Caco-2 (cell line): ENCODE measurements around the gene LMX1B. TPM values are rescaled to one million over a fixed set of nuclear protein-coding genes. Genes with fewer than 3 reads are reported as not detected.

Experiments used
- BruUV-seq: library from RNA; stranded (reverse); fragments of 400-500 nt; replicated peaks from 2 replicates; lab custom pipeline; 2021; lab: Mats Ljungman, UMichigan
- CTCF ChIA-PET: fragments of 300-600 bp; sonication (Branson Sonifier 250); formaldehyde crosslinking; loops from one replicate; lab custom pipeline; 2022; ENCODE audit warnings: antibody characterized with exemption; lab: Charles Lee
- POLR2A ChIA-PET: fragments of 300-600 bp; sonication (Branson Sonifier 250); formaldehyde crosslinking; loops from one replicate; lab custom pipeline; 2022; ENCODE audit warnings: antibody characterized with exemption; lab: Charles Lee
- DNase-seq, 2 experiments: peaks; one replicate each; pipeline versions ENCODE4 v3.0.0 to v3.0.0-alpha.2; 2020 to 2022
- H3K27me3 ChIP-seq: replicated peaks from 2 replicates; pipeline ENCODE4 v1.6.0; 2011; ENCODE audit warnings: low read length; ENCODE audit not compliant: control insufficient read depth, insufficient read depth
- H3K36me3 ChIP-seq: 2 replicates; pipeline ENCODE4 v1.5.1; 2011; ENCODE audit warnings: low read length; ENCODE audit not compliant: control insufficient read depth, insufficient read depth
- H3K4me1 ChIP-seq: fragments of 250-450 bp; sonication (Bioruptor Pico); 2 replicates; pipeline ENCODE4 v1.5.1; 2020; ENCODE audit warnings: mild to moderate bottlenecking
- H3K4me3 ChIP-seq: 2 replicates; pipeline ENCODE4 v1.5.1; 2011; ENCODE audit warnings: low read depth, mild to moderate bottlenecking, control low read depth, low read length
- H3K9me3 ChIP-seq: fragments of 250-450 bp; sonication (Bioruptor Pico); 2 replicates; pipeline ENCODE4 v1.5.1; 2020; ENCODE audit warnings: mild to moderate bottlenecking, moderate library complexity
- H3K27ac Mint-ChIP-seq: one replicate; pipeline ENCODE4 v1.8.0; 2022; ENCODE audit warnings: mixed read lengths; ENCODE audit not compliant: unreplicated experiment
- H3K27me3 Mint-ChIP-seq: one replicate; pipeline ENCODE4 v1.8.0; 2022; ENCODE audit warnings: mixed read lengths; ENCODE audit not compliant: insufficient read depth, unreplicated experiment
- H3K36me3 Mint-ChIP-seq: one replicate; pipeline ENCODE4 v1.8.0; 2022; ENCODE audit warnings: mild to moderate bottlenecking, mixed read lengths; ENCODE audit not compliant: insufficient read depth, unreplicated experiment
- H3K4me1 Mint-ChIP-seq: one replicate; pipeline ENCODE4 v1.8.0; 2022; ENCODE audit warnings: low read depth, mixed read lengths; ENCODE audit not compliant: unreplicated experiment
- H3K4me3 Mint-ChIP-seq: one replicate; pipeline ENCODE4 v1.8.0; 2022; ENCODE audit warnings: mild to moderate bottlenecking, moderate library complexity, mixed read lengths; ENCODE audit not compliant: unreplicated experiment
- H3K9me3 Mint-ChIP-seq: one replicate; pipeline ENCODE4 v1.8.0; 2022; ENCODE audit warnings: mixed read lengths; ENCODE audit not compliant: unreplicated experiment
- intact Hi-C: fragments of 100-400 bp; cut with micrococcal nuclease; formaldehyde crosslinking; loops from one replicate; pipeline ENCODE4 v1.10.0; 2022; ENCODE audit not compliant: unreplicated experiment
- total RNA-seq: library from RNA; stranded (reverse); gene quantifications from 2 replicates; pipeline ENCODE4 v1.2.3, GENCODE V29; 2022
- TF ChIP-seq, protein P1 (sequence below), 2 experiments: fragments of 200-600 bp in 1 of 2; IDR thresholded peaks; 1 replicate in 1 of 2; 2 replicates in 1 of 2; pipeline versions ENCODE4 v1.5.1 to v1.8.0; 2011 to 2022; ENCODE audit warnings: antibody characterized with exemption in 1 of 2, control low read depth in 1 of 2, inconsistent platforms in 1 of 2, low read depth in 1 of 2, low read length in 1 of 2, mild to moderate bottlenecking in 1 of 2, moderate library complexity in 1 of 2; ENCODE audit not compliant: insufficient read depth in 1 of 2, severe bottlenecking in 1 of 2, unreplicated experiment in 1 of 2

Gene LMX1B
- total RNA-seq, 1 experiment from 2014 or later, result 17.0 TPM

DNA sequence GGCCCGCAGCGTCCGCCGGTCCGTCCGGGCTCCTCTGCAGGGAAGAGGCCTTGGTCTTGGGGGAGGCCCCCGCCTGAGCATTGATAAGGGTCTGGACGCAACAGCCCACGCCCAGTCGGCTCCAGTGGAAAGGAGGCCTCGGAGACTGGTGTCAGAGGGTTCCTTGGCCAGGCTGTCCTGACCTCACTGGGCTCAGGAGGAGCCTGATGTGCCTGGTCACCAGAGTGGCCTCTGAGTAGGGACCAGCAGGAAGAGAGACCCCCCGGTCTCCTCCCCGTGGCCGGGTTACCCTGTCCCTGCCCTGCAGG is 13.2 kb downstream of the LMX1B start:
- no peaks in the 10 kb centered on the region for H3K9me3 ChIP-seq
- BruUV-seq, result no TSS peak
- intact Hi-C loops, result no loop called here
- no peak for DNase-seq
- peaks cover 12% of the 10 kb centered on the region for H3K4me1 ChIP-seq
- CTCF ChIA-PET, result no interaction called here
- H3K9me3 Mint-ChIP-seq, result no peaks in the 10 kb centered on the region
- TF ChIP-seq, protein P1, sequence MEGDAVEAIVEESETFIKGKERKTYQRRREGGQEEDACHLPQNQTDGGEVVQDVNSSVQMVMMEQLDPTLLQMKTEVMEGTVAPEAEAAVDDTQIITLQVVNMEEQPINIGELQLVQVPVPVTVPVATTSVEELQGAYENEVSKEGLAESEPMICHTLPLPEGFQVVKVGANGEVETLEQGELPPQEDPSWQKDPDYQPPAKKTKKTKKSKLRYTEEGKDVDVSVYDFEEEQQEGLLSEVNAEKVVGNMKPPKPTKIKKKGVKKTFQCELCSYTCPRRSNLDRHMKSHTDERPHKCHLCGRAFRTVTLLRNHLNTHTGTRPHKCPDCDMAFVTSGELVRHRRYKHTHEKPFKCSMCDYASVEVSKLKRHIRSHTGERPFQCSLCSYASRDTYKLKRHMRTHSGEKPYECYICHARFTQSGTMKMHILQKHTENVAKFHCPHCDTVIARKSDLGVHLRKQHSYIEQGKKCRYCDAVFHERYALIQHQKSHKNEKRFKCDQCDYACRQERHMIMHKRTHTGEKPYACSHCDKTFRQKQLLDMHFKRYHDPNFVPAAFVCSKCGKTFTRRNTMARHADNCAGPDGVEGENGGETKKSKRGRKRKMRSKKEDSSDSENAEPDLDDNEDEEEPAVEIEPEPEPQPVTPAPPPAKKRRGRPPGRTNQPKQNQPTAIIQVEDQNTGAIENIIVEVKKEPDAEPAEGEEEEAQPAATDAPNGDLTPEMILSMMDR (IDR thresholded peaks at IDR 0.05; ENCODE audit: insufficient read depth in 1 of 2, low read depth in 1 of 2, low read length in 1 of 2, severe bottlenecking in 1 of 2, unreplicated experiment in 1 of 2), result no peak
- no peak overlapping the region for H3K4me3 Mint-ChIP-seq
- no peak overlapping the region for H3K27ac Mint-ChIP-seq
- no peak overlapping the region for H3K4me3 ChIP-seq
- H3K36me3 ChIP-seq, result no peaks in the 10 kb centered on the region
- H3K27me3 ChIP-seq, result no peaks in the 10 kb centered on the region
- peaks cover 8% of the 10 kb centered on the region for H3K4me1 Mint-ChIP-seq
- no peaks in the 10 kb centered on the region for H3K27me3 Mint-ChIP-seq
- POLR2A ChIA-PET, result no interaction called here
- H3K36me3 Mint-ChIP-seq, result peaks cover 6% of the 10 kb centered on the region

DNA sequence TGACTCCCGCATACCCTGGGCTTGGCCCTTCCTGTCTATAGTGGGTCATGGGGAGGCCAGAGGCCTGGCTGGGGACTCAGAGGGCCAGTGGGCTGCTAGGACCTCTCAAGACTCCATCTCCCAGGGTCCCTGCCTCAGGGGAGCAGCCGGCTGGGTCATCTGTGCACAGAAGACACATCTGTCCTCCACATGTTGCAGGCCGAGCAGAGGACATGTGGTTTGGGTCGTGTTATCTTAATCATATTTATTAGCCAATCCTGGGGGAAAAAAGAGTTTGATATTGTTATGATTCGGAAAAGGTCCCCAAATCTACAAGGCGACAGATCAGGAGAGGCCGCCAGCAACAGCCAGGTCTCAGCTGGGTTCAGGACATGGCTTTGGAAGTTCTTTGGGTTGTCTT is 14.4 kb downstream of the LMX1B start:
- no TSS peak for BruUV-seq

DNA sequence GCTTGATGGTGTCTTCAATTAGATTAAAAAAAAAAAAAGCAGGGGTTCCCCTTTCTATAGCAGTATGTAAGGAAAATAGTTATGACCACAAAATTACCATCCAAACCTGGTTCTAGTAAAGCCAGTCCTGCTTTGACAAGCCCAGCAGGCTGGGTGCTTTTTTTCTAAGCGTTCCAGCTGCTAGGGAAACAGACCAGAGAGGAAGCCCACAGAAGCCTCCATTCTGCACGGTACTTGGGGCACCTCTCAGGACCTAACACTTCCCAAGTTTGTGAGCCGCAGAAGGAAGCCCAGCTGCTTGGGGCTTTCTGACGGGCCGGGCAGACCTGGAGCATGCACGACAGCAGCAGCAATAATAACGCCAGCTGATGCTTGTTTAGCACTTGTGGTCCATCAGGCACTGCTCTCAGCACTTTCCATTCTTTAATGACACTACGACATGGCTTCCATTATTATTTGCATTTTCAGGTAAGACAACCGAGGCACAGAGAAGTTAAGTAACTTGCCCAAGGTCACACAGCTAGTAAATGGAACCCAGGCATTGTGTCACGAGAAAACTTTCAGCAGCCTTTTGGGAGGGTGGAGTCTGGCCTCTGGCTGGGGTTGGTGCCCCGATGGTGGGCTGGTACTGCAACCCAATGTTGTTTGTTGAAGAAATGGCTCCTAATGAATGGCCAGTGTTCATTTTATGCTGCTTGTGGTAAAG is 15.4 kb downstream of the LMX1B start:
- Mint-ChIP-seq H3K9me3 (no peaks in the 10 kb centered on the region), H3K4me3 (no peak overlapping the region), H3K4me1 (peaks cover 12% of the 10 kb centered on the region), H3K36me3 (peaks cover 6% of the 10 kb centered on the region), H3K27ac (no peak overlapping the region), H3K27me3 (no peaks in the 10 kb centered on the region)
- H3K9me3 ChIP-seq, result no peaks in the 10 kb centered on the region
- no peaks in the 10 kb centered on the region for H3K27me3 ChIP-seq
- BruUV-seq, result no TSS peak
- H3K36me3 ChIP-seq, result no peaks in the 10 kb centered on the region
- intact Hi-C loops, result no loop called here
- ChIA-PET CTCF (interaction anchor here (0.5 to 1.0 kb wide), 3 partner anchors 62 to 1543 kb away, joined by 3 to 6 read pairs (median 5); no protein-coding TSS in a partner anchor), POLR2A (no interaction called here)
- TF ChIP-seq, protein P1 (IDR thresholded peaks at IDR 0.05; ENCODE audit: insufficient read depth in 1 of 2, low read depth in 1 of 2, low read length in 1 of 2, severe bottlenecking in 1 of 2, unreplicated experiment in 1 of 2), result no peak
- H3K4me1 ChIP-seq, result peaks cover 19% of the 10 kb centered on the region
- H3K4me3 ChIP-seq, result no peak overlapping the region
- no peak for DNase-seq

More for the DNA sequence above, 14.4 kb downstream of the LMX1B start:
- ChIA-PET POLR2A (no interaction called here), CTCF (interaction anchor here (0.5 to 0.7 kb wide), 2 partner anchors 78 kb away, joined by 3 read pairs; no protein-coding TSS in a partner anchor)
- Mint-ChIP-seq H3K4me1 (peaks cover 12% of the 10 kb centered on the region), H3K27ac (no peak overlapping the region), H3K27me3 (no peaks in the 10 kb centered on the region), H3K9me3 (no peaks in the 10 kb centered on the region), H3K4me3 (no peak overlapping the region), H3K36me3 (peaks cover 6% of the 10 kb centered on the region)
- H3K4me1 ChIP-seq, result peaks cover 19% of the 10 kb centered on the region
- intact Hi-C loops, result no loop called here
- no peaks in the 10 kb centered on the region for H3K9me3 ChIP-seq
- H3K4me3 ChIP-seq, result no peak overlapping the region
- H3K36me3 ChIP-seq, result no peaks in the 10 kb centered on the region
- no peak for DNase-seq
- no peaks in the 10 kb centered on the region for H3K27me3 ChIP-seq
- TF ChIP-seq, protein P1 (IDR thresholded peaks at IDR 0.05; ENCODE audit: insufficient read depth in 1 of 2, low read depth in 1 of 2, low read length in 1 of 2, severe bottlenecking in 1 of 2, unreplicated experiment in 1 of 2), result no peak
